H9 (cell line): Measurements from ENCODE around the gene RAD54L. TPM values are rescaled to one million over a fixed set of nuclear protein-coding genes. Genes with fewer than 3 reads are reported as not detected.

Experiments used
- DNase-seq: peaks from one replicate; pipeline ENCODE4 v3.0.0-alpha.2; 2017
- H2AFZ ChIP-seq: one replicate; pipeline ENCODE4 v1.6.1; 2013; ENCODE audit warnings: mild to moderate bottlenecking, low read length, control low read depth, moderate library complexity
- H2AK5ac ChIP-seq: 2 replicates; pipeline ENCODE4 v1.6.1; 2013; ENCODE audit warnings: low read length, control low read depth, mixed read lengths; ENCODE audit not compliant: insufficient read length
- H2BK120ac ChIP-seq: one replicate; pipeline ENCODE4 v1.6.1; 2013; ENCODE audit warnings: low read depth, mild to moderate bottlenecking, low read length, control low read depth, inconsistent platforms; ENCODE audit not compliant: poor library complexity, severe bottlenecking
- H2BK12ac ChIP-seq: 2 replicates; pipeline ENCODE4 v1.6.1; 2013; ENCODE audit warnings: low read length, control low read depth, mixed read lengths, low read depth; ENCODE audit not compliant: insufficient read length
- H2BK15ac ChIP-seq: 2 replicates; pipeline ENCODE4 v1.6.1; 2013; ENCODE audit warnings: low read depth, low read length, control low read depth
- H2BK20ac ChIP-seq: one replicate; pipeline ENCODE4 v1.6.1; 2013; ENCODE audit warnings: low read depth, mild to moderate bottlenecking, low read length, control low read depth, inconsistent platforms; ENCODE audit not compliant: poor library complexity, severe bottlenecking
- H2BK5ac ChIP-seq: 2 replicates; pipeline ENCODE4 v1.6.1; 2013; ENCODE audit warnings: low read length, control low read depth, mixed read lengths; ENCODE audit not compliant: insufficient read length
- H3K14ac ChIP-seq: 2 replicates; pipeline ENCODE4 v1.6.1; 2013; ENCODE audit warnings: low read length, control low read depth; ENCODE audit not compliant: insufficient read depth
- H3K18ac ChIP-seq: 2 replicates; pipeline ENCODE4 v1.6.1; 2013; ENCODE audit warnings: low read depth, mild to moderate bottlenecking, mixed read lengths, low read length, control low read depth; ENCODE audit not compliant: insufficient read length
- H3K23ac ChIP-seq: 2 replicates; pipeline ENCODE4 v1.6.1; 2013; ENCODE audit warnings: low read length, control low read depth, mixed read lengths, low read depth; ENCODE audit not compliant: insufficient read length
- H3K23me2 ChIP-seq: 2 replicates; pipeline ENCODE4 v1.6.1; 2013; ENCODE audit warnings: low read depth, mild to moderate bottlenecking, mixed read lengths, low read length, control low read depth; ENCODE audit not compliant: insufficient read length, poor library complexity, severe bottlenecking
- H3K27ac ChIP-seq: 2 replicates; pipeline ENCODE4 v1.5.1; 2013; ENCODE audit warnings: low read length, control low read depth, mixed read lengths, low read depth; ENCODE audit not compliant: insufficient read length
- H3K27me3 ChIP-seq: 2 replicates; pipeline ENCODE4 v1.6.1; 2013; ENCODE audit warnings: low read length, control low read depth, inconsistent platforms; ENCODE audit not compliant: insufficient read depth
- H3K4ac ChIP-seq: 2 replicates; pipeline ENCODE4 v1.6.1; 2013; ENCODE audit warnings: low read depth, mild to moderate bottlenecking, control low read depth, inconsistent platforms, low read length, moderate library complexity
- H3K4me1 ChIP-seq: 2 replicates; pipeline ENCODE4 v1.6.1; 2013; ENCODE audit warnings: low read length, control low read depth, inconsistent platforms; ENCODE audit not compliant: insufficient read depth
- H3K4me2 ChIP-seq: 2 replicates; pipeline ENCODE4 v1.6.1; 2013; ENCODE audit warnings: low read length, control low read depth, mixed read lengths; ENCODE audit not compliant: insufficient read length, insufficient read depth
- H3K56ac ChIP-seq: 2 replicates; pipeline ENCODE4 v1.6.1; 2013; ENCODE audit warnings: low read depth, mild to moderate bottlenecking, mixed read lengths, low read length, control low read depth; ENCODE audit not compliant: insufficient read length
- H3K79me1 ChIP-seq: 2 replicates; pipeline ENCODE4 v1.6.1; 2013; ENCODE audit warnings: low read depth, mild to moderate bottlenecking, moderate library complexity, low read length, control low read depth, inconsistent platforms; ENCODE audit not compliant: insufficient read depth, poor library complexity, severe bottlenecking
- H3K79me2 ChIP-seq: 2 replicates; pipeline ENCODE4 v1.6.1; 2013; ENCODE audit warnings: low read length, control low read depth, inconsistent platforms; ENCODE audit not compliant: insufficient read depth
- H3K9ac ChIP-seq: 2 replicates; pipeline ENCODE4 v1.6.1; 2013; ENCODE audit warnings: low read length, control low read depth, mixed read lengths; ENCODE audit not compliant: insufficient read length; ENCODE audit errors: extremely low read depth
- H3K9me3 ChIP-seq: one replicate; pipeline ENCODE4 v1.6.1; 2013; ENCODE audit warnings: low read depth, low read length, inconsistent platforms; ENCODE audit not compliant: control insufficient read depth
- H3T11ph ChIP-seq: one replicate; pipeline ENCODE4 v1.6.1; 2013; ENCODE audit warnings: mild to moderate bottlenecking, low read length, control low read depth, inconsistent platforms
- H4K20me1 ChIP-seq: one replicate; pipeline ENCODE4 v1.6.1; 2013; ENCODE audit not compliant: control insufficient read depth, insufficient read length, insufficient read depth
- H4K5ac ChIP-seq: 2 replicates; pipeline ENCODE4 v1.6.1; 2013; ENCODE audit warnings: low read depth, mild to moderate bottlenecking, mixed read lengths, low read length, control low read depth; ENCODE audit not compliant: insufficient read length
- H4K8ac ChIP-seq: replicated peaks from 2 replicates; pipeline ENCODE4 v1.6.1; 2013; ENCODE audit warnings: low read length, control low read depth, mixed read lengths, low read depth; ENCODE audit not compliant: insufficient read length
- H4K91ac ChIP-seq: 2 replicates; pipeline ENCODE4 v1.6.1; 2013; ENCODE audit warnings: low read depth, mild to moderate bottlenecking, moderate library complexity, mixed read lengths, low read length, control low read depth; ENCODE audit not compliant: insufficient read length
- H3K27ac Mint-ChIP-seq, 3 experiments: 2 replicates in 2 of 3; 3 replicates in 1 of 3; pipeline ENCODE4 v1.8.0; 2020 to 2021; ENCODE audit warnings: mixed read lengths in 3 of 3, mild to moderate bottlenecking in 1 of 3, moderate library complexity in 1 of 3
- H3K27me3 Mint-ChIP-seq: 2 replicates; pipeline ENCODE4 v1.8.0; 2021; ENCODE audit warnings: low read depth, mild to moderate bottlenecking, moderate library complexity, mixed read lengths
- H3K36me3 Mint-ChIP-seq, 3 experiments: 2 replicates in 2 of 3; 3 replicates in 1 of 3; pipeline ENCODE4 v1.8.0; 2020 to 2021; ENCODE audit warnings: low read depth in 3 of 3, mixed read lengths in 3 of 3; ENCODE audit not compliant: insufficient read depth in 1 of 3
- H3K4me1 Mint-ChIP-seq, 2 experiments: 2 replicates each; pipeline ENCODE4 v1.8.0; 2020; ENCODE audit warnings: mixed read lengths in 2 of 2
- H3K4me3 Mint-ChIP-seq, 2 experiments: 2 replicates in 1 of 2; 3 replicates in 1 of 2; pipeline ENCODE4 v1.8.0; 2020 to 2021; ENCODE audit warnings: mild to moderate bottlenecking in 2 of 2, mixed read lengths in 2 of 2, moderate library complexity in 1 of 2
- H3K9me3 Mint-ChIP-seq, 2 experiments: 2 replicates in 1 of 2; 3 replicates in 1 of 2; pipeline ENCODE4 v1.8.0; 2020; ENCODE audit warnings: mild to moderate bottlenecking in 2 of 2, mixed read lengths in 2 of 2, moderate library complexity in 1 of 2
- CTCF ChIP-seq: fragments of 200-600 bp; sonication (generic); conservative IDR thresholded peaks from 3 replicates; pipeline ENCODE4 v1.8.0; 2021; ENCODE audit warnings: antibody characterized with exemption, mild to moderate bottlenecking
- WGBS: extraction: QIAGEN DNeasy Blood & Tissue Kit; methylation state at CpG from one replicate; pipeline ENCODE4 v1.1.7; 2013; ENCODE audit warnings: missing lambda C conversion rate, low lambda C conversion rate, mixed read lengths; ENCODE audit not compliant: insufficient read length; ENCODE audit errors: extremely low coverage; 5-methylcytosine and 5-hydroxymethylcytosine counted together
- total RNA-seq: library from RNA; stranded (reverse); gene quantifications from 2 replicates; pipeline ENCODE4 v1.2.1, GENCODE V29; 2021

The RAD54L gene
- total RNA-seq, 1 experiment from 2014 or later, result 43.4 TPM

- no peaks in the 10 kb centered on the region for H4K20me1 ChIP-seq
- no peak overlapping the region; the same call in 1 of the 2 replicates for H3K4ac ChIP-seq
- H3K14ac ChIP-seq, result peak overlapping the region; percentile 32; the same call in 1 of the 2 replicates
- peaks cover 13% of the 10 kb centered on the region for H3K23me2 ChIP-seq
- no peaks in the 10 kb centered on the region for H3K9me3 ChIP-seq
- peaks cover 4% of the 10 kb centered on the region for H3K79me1 ChIP-seq
- H2AFZ ChIP-seq, result no peak overlapping the region
- no peak overlapping the region for H2BK5ac ChIP-seq
- H2BK20ac ChIP-seq, result no peak overlapping the region
- TF ChIP-seq CTCF, result no peak
- no peaks in the 10 kb centered on the region; the same call in 1 of the 2 replicates for H3K4me1 ChIP-seq
- H3K56ac ChIP-seq, result no peak overlapping the region
- no peak overlapping the region for H4K91ac ChIP-seq
- H3K79me2 ChIP-seq, result peaks cover 33% of the 10 kb centered on the region; the same call in 1 of the 2 replicates
- peak overlapping the region; percentile 61 for H3K4me2 ChIP-seq
- H3T11ph ChIP-seq, result no peak overlapping the region
- no peak overlapping the region for H3K27ac ChIP-seq
- H3K27ac Mint-ChIP-seq, result peak overlapping the region; percentile 66 to 97 (median 80)
- H3K23ac ChIP-seq, result no peak overlapping the region
- H4K5ac ChIP-seq, result no peak overlapping the region
- H3K9me3 Mint-ChIP-seq, result peaks cover 0 to 3% of the 10 kb centered on the region in 2 experiments; a peak in 1 of 5 replicates
- no peak overlapping the region for H2AK5ac ChIP-seq
- H2BK15ac ChIP-seq, result no peak overlapping the region
- no peak for DNase-seq
- H3K4me3 Mint-ChIP-seq, result peak overlapping the region; percentile 100
- no peak overlapping the region for H2BK12ac ChIP-seq
- no peaks in the 10 kb centered on the region; the same call in 1 of the 2 replicates for H3K27me3 Mint-ChIP-seq
- H4K8ac ChIP-seq, result no peak overlapping the region
- H3K18ac ChIP-seq, result peak overlapping the region; percentile 79
- H3K9ac ChIP-seq, result peak overlapping the region; percentile 39
- H3K27me3 ChIP-seq, result no peaks in the 10 kb centered on the region
- peaks cover 31 to 47% of the 10 kb centered on the region in 2 experiments for H3K4me1 Mint-ChIP-seq
- WGBS, result no CpG with 5 or more reads among the region's 17 CpGs
- no peak overlapping the region for H2BK120ac ChIP-seq
- peaks cover 29 to 38% (median 32%) of the 10 kb centered on the region in 3 experiments for H3K36me3 Mint-ChIP-seq
These were observed 53.8 kb downstream of the RAD54L start for GRCh38 chr1:46301406-46301807.
